ENCODE measurements around the gene C14orf180.

The C14orf180 gene

GRCh38 chr14:104592785-104593184, 13.2 kb downstream of the C14orf180 start:
- no peak overlapping the region for H3K4me3 ChIP-seq (replicated peaks in 1 of 2; ENCODE audit: low read depth in 2 of 2, low read length in 2 of 2)
- TF ChIP-seq CTCF (IDR thresholded peaks at IDR 0.05; ENCODE audit: low read depth, low read length), result no peak

DNA sequence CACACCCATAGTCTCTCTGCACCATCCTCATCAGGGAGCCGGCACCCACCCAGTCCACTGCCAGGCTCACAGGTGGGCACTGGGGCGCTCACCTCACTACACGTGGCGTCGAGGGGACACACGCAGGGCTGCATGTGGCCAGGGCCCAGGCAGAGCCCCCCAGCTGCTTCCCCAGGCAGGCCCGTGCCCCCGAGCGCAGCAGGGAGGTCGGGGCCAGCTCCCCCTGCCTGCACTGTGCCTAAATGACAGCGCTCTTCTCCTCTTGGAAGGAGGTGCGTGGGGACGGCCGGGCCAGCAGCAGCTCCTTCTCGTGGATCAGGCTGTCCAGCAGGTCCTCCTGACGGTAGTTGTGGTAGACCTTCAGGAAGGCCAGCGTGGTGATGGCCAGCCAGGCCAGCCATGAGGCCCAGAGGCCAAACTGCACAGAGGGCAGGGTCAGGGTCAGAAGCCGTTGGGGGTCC, 13.7 kb downstream of the C14orf180 start:
- TF ChIP-seq CTCF (IDR thresholded peaks at IDR 0.05; ENCODE audit: low read depth, low read length), result no peak

More at GRCh38 chr14:104592785-104593184, 13.2 kb downstream of the C14orf180 start:
- no peak for DNase-seq (ENCODE audit: low read depth in 2 of 2)

DNA sequence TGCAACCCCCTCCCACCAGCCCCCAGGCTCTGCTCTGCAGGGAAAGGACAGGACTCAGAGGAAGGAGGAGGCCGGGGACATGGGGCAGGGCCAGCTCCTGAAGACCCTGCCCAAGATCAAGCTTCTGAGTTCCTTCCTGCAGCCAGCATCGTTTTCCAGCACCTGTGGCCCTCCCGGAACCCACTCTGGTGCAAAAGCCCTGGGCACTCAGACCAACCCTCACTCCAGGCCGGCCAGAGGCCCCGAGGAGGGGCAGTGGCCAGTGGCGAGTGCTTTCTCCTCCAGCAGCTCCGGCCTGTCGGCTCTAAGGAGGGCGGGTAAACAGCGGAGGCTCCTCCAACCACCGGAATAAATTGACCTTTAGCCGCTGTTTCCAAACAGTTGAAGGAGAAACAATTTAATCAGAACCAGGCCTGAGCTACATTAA, 14.2 kb downstream of the C14orf180 start:
- no peak for TF ChIP-seq CTCF (IDR thresholded peaks at IDR 0.05; ENCODE audit: low read depth, low read length)
- DNase-seq (ENCODE audit: low read depth in 2 of 2), result no peak
- no peak overlapping the region for H3K4me3 ChIP-seq (replicated peaks in 1 of 2; ENCODE audit: low read depth in 2 of 2, low read length in 2 of 2)

More for the DNA sequence above, 13.7 kb downstream of the C14orf180 start:
- DNase-seq (ENCODE audit: low read depth in 2 of 2), result no peak
- no peak overlapping the region for H3K4me3 ChIP-seq (replicated peaks in 1 of 2; ENCODE audit: low read depth in 2 of 2, low read length in 2 of 2)

DNA sequence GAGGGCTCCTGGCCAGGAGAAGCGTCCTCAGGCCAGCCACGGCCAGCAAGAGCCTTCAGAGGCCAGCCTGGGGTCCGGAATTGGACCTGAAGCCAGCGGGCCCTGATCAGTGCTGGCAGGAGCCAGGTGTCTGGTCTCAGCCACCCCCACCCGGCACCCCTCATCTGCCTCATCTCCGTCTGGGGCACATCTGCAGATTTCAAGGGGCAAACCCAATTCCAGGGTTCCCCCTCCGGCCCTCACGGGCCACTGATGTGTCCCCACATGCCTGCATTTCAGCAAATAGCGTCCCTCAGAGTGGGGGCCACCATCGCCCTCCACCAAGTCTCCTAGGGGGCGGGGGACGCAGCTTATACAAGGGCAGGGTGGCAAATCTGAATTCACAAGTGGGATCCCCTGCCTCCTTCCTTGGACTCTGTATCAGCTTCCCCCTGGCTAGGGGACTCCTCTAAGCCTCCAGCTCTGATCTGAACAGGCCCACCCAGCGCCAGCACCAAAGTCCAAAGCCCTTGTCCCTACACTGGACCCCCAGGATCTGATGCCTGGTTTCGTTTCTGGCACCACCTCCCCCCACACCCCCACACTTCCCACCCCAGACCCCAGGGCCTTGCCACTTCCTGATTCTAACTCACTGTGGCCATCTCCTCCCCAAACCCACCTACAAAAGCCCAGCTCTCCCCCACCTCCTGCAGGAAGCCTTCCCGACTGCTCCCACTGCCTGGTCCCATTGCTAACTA, 14.9 kb downstream of the C14orf180 start:
- no peak overlapping the region for H3K4me3 ChIP-seq (replicated peaks in 1 of 2; ENCODE audit: low read depth in 2 of 2, low read length in 2 of 2)
- no peak for DNase-seq (ENCODE audit: low read depth in 2 of 2)
- no peak for TF ChIP-seq CTCF (IDR thresholded peaks at IDR 0.05; ENCODE audit: low read depth, low read length)

DNA sequence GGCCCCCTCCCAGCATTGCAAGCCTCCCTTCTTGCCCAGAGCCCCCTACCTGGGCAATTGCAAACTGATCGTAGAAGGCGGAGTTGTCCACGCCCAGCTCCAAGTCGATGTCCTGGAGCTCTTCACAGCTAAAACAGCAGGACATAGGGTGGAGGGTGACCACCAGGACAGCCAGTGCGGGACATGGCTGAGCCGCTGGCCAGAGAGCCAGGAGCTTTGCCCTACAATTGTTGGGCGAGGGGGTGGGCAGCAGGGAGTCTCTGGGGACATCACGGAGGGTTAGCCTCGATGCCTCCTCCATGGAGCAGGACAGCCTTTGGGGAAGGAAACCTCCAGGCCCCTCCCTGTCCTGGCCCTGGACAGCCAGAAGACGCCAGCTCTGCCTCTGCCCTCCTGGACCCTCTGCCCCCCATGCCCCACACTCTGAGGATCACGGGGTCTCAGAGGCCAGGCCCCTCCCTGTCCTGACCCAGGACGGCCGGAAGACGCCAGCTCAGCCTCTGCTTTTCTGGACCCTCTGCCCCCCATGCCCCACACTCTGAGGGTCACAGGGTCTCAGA, 15.6 kb downstream of the C14orf180 start:
- DNase-seq (ENCODE audit: low read depth in 2 of 2), result no peak
- no peak for TF ChIP-seq CTCF (IDR thresholded peaks at IDR 0.05; ENCODE audit: low read depth, low read length)
- no peak overlapping the region for H3K4me3 ChIP-seq (replicated peaks in 1 of 2; ENCODE audit: low read depth in 2 of 2, low read length in 2 of 2)

DNA sequence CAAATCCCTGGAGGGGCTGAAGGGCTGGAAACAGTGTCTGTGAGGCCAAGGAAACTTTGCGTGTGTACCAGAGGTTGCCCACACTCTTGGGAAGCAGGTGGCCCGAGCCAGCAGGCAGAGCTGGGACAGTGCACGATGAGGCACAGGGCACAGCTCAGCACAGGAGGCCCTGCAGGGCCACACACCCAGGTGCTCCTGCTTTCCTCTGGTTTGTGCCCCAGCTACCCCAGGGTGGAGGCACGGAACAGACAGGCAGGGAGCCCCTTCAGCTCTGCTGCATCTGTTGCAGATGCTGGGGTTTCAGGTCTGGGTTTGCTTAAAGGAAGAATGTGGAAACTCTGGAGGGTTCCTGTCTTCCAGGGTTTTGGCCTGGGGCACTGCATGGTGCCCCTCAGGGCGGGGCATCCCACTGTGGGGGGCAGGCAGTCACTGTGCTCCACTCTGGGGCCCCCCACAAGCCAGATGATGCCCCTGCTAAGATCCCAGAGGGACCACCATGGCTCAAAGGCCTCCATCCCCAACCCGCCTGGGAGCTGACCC, 16.4 kb downstream of the C14orf180 start:
- no peak for DNase-seq (ENCODE audit: low read depth in 2 of 2)
- no peak for TF ChIP-seq CTCF (IDR thresholded peaks at IDR 0.05; ENCODE audit: low read depth, low read length)
- no peak overlapping the region for H3K4me3 ChIP-seq (replicated peaks in 1 of 2; ENCODE audit: low read depth in 2 of 2, low read length in 2 of 2)

Data from cardiac fibroblast (primary cell).